Activated CD4-positive, CD25-positive, alpha-beta regulatory T cell treated with anti-CD3 and anti-CD28 coated beads, Interleukin-2, amount 50 U/mL, for 72 hours (primary cell): ENCODE results near the gene RNF123.
A peak's percentile ranks its signal among the peaks of the same experiment; 100 is the strongest.
"Not testable (repeated sequence)": the region's sequence is repeated elsewhere in the genome, so short reads cannot be mapped to it uniquely, and the experiment has no call there.

Source experiments
- DNase-seq: peaks from one replicate; pipeline ENCODE4 v3.0.0; 2021

The RNF123 gene

DNA sequence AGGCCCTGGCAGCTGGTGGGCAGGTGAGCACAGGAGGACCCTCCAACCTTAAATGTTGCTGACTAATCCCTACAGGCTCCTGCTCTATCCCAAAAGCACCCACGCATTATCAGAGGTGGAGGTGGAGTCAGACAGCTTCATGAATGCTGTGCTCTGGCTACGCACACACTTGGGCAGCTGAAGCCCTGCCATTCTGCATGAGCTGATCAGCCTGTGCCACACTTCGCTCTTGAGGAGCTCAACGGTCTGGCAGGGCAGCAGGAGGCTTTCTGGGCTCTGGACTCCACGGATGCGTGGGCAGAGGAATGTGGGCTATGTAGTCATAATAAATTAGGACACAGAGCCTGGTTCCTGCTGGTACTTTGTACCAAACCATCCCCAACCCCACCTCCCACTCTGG, 6.2 kb upstream of the RNF123 start:
- DNase-seq, result no peak

DNA sequence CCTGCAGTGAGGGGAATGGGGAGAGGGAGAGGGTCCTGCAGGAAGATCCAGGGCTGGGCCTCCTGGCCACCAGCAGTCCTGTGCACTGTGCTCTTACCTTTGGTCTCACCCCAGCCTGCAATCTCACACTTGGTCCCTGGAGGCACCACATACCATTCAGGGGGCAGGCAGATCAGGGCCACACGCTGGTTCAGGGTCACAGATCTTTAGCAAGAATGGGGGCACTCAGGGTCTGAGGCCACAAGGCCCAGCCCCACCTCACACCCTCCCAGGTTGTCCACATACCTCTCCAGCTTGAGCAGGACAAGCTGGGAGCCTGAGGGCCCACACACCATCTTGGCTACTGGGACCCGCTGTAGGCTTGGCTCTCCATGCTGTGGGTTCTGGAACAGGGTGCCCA, 4.9 kb upstream of the RNF123 start:
- DNase-seq, result not testable (repeated sequence)

DNA sequence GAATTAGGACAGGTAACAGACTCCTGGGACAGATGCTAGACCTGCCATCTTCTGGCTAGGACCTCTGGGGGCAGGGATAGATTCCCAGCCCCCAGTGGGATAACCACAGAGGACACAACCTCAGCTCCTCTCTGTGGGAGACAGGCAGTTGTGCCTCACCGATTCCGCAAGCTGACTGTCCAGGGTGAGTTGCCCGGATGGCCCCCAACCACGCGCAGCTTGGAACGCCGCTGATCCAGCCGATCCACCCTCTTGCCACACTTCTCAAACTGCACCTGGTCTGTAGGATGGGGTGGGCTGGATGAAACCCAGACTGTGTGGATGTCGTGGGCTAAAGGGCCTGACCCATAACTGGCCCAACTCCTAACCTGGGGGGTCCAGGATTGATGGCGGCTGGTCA, 4.3 kb upstream of the RNF123 start:
- DNase-seq, result not testable (repeated sequence)

DNA sequence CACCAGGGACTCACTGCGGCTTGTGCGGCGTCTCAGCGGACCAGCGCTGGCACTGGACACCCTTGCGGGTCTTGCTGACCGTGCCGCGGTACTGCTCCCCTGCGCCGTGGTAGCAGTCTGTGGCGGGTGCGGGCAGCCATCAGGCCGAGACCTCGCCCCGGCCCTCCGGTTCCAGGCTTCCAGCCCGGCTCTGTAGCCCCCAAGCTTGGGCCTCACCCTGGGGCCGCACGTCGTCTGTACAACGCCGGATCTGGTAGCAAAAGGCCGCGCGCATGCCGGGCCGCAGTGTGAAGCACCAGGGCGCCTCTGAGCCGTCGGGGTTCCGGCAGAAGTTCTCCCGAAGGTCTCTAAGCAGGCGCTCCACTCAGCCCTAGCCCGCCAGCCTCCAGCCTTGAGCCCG, 3.5 kb upstream of the RNF123 start:
- DNase-seq, result not testable (repeated sequence)

DNA sequence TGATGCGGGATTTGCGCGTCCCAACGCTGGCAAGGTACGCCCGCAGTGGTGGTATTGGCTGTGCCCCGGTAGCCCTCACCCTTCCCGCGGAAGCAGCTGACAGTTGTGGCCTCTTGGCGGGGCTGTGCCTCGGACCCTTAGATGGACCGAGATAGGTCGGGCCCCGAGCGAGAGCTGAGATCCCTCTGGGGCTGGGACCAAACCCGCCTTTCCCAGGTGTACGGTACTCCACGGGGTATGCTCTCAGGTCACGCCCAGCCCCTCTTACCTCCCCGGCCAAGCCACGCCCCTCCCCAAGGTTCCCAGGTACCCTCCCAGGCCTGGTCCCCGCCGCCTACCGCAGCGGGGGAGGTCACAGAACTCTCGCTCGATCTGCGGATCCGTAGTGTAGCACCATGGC, 3.0 kb upstream of the RNF123 start:
- DNase-seq, result peak; percentile 44

DNA sequence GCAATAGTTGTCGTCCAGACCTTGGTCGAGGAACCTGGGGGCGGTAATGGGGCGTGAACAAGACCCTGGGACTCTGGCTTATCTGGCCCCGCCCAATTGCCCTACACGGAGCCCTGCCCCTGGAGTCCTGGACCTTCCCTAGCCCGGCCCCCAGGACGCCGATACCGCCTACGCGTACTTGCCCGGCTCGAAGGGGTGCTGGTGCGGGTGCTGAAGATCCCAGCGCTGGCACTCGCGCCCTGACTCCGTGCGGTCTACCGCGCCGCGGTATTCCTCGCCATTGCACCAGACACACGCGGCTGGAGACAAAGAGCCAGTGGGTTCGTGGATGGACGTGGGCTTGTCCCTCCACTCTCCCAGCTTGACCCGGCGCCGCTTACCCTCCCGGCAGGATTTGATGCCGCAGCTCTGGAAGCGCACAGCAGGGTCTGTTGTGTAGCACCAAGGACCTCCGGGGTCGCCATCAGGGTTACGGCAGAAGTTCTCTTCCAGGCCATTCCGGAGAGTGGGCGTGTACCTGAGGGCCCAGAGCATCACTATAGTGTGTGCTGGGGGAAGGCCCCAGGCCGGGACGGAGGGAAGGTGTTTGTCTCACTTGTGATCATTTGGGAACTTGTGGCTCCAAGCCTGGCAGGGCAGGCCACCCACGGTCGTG, 2.5 kb upstream of the RNF123 start:
- DNase-seq, result peak; percentile 44

DNA sequence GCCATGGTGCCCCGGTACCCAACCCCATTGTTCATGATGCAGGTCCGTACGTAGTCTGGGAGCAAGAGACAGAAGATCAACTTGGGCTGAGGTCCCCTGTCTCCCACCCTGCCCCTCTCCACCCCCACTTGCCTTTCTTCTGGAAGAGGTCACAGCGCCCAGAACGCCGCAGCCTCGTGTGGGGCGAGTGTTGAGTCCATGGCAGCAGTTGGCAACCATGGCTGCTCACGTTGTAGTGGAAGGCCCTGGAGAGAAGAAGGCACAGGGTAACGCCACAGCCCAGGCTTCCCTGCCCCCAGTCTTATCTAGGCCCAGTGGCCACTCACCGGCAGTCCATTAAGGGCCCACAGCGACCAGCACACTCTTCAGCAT, 1.9 kb upstream of the RNF123 start:
- not testable (repeated sequence) for DNase-seq

DNA sequence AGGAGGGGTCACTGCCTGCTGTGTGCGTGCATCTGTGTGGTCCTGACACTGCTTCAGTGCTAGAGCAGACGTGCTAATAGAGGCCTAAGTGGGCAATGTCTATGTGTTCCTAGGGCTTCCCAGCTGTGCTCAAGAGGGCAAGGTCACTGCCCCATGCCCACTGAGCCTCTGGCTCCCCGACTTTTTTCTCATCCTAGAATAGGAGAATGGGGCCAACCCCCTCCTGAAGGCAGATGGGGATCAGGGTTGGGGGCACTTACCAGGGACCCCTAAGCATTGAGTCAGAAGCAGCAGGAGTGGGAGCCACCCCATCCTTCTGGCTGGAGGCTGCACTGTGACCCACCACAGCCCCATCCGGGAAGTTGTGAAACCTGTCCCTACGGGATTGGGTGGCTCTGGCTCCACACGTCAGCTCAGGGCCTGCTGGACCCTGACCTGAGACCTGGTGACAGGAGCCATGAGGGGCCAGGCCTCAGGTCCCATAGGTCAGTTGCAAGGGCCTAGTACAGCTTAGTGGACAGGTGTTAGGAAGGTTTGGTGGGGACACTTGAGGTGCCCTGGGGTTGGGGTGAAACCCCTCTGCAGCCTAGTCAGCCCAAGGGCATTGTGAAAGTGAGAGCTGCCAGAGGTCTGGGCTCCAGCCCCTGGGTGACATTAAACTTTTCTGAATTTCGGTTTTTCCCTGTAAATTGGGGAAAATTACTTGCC, 865 bp upstream of the RNF123 start:
- DNase-seq, result not testable (repeated sequence)

DNA sequence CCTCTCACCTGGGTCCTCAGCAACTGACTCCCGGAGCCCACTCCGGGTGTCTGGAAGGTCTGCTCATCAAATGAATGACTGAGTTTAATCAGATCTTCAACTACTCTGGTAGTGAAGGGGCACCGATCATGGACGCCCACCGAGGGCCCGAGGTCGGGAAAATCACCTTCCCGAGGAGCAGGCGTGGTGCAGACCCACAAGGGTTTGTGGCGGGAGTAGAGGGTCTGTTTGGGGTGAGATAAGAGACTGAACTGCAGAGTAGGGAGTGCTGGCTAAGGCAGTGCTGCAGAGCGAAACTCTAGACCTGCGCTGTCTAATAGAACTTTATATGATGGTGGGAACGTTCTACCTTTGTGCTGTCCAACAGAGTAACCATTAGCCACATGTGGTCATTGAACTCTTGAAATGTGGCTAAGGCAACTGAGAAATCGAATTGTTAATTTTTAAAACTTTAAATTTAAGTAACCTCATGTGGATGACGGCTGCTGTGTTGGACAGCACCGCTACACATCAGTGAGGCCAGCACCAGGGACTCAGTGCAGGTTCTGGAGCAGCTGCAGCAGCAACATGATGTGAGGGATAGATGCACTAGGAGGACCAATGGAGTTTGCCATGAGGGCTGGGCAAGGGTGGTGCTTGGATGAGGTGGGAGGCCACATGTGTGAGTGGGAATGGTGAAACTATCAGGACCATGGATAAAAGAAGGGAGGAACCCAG, 709 bp downstream of the RNF123 start:
- not testable (repeated sequence) for DNase-seq

DNA sequence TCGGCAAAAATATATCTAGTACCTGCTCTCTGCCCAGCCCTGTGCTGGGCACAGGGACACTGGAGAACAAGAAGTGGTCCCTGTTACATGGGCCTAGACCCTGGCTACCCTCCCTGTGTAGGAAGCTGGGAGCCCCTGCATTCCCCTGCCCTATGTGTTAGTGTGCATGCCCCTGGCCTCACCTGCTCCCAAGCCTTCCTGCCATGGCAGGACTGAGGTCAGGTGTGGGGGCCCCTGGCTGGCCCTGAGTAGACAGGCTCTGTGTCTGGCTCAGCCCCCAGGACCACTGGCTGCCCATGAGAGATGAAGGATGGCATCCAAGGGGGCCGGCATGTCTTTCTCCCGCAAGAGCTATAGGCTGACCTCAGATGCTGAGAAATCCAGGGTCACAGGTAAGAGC, 1.5 kb downstream of the RNF123 start:
- not testable (repeated sequence) for DNase-seq

DNA sequence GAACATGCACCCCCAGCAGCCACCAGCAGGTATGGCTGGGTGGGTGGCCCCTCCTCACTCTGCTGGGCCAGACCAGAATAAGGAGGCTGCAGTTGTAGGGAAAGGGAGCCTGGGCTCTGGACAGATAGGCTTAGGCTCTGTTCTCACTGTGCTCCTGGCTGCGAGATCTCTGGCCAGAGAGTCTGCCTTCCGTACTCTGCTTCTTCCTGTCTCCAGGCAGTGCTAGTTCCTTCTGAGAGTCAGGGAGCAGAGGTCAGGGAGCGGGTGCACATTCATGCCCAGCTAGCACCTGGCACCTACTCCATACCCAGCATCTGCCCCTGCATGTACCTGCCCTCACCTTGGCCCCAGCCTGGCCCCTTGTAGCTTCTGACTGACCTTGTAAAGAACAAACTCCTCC, 2.1 kb downstream of the RNF123 start:
- DNase-seq, result not testable (repeated sequence)

DNA sequence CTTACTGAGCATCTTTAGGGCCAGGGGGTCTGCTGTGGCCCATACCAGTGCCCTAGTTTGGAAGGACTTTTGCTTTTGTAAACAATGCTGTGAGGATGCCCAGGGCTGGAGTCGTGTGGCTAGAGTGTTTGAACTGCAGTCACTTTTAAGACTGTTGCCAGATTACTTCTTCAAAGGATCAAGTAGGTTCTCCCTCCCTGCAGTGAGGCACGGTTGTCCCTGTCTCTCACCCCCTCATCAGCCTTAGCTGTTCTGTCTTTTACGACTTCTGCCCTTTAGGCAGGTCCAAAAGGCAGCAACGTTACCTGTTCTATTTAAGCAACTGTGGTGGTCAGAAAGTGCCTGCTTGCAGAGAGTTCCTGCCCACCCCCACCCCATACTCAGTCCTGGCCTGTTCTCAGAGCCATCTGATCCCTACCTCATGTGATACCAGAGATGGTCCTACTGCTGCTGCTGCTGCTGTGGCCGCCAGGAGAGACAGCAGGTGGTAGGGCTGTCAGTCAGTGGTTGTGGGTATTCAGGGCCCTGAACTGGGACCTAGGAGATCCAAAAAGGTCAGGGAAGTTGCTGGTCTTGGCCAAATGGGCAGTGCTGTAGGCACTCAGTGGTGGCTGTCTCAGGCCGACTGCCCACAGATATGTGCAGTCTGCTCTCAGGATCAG, 5.2 kb downstream of the RNF123 start:
- not testable (repeated sequence) for DNase-seq

DNA sequence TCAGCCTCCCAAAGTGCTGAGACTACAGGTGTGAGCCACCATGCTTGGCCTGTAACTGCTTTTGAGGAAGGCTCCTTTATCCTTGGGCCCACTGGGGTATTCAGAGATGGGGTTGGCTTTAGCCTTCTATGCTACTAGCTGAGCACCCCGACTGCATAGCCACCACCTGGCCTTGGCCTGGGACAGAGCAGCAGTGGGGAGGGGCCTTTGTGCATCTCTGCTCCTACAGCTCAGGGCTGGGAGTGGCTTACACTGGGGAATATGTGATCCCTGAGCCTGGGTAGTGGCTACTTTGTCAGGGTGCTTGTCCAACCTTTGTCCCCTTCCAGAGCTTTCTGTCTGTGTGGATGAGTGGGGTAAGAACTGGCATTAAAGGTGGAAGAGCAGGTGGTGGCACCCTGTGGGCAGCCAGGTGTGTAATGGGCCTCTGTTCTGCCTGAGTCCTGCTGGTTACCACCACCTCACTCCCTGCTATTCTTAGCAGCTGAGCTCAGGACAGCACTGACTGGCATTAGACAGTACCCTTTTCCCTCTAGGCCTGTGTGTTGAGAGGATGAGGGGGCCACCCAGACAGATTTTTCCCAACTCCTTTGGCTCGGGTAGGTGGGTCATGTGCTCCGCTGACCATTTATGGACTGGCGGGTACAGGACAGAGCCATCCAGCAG, 6.1 kb downstream of the RNF123 start:
- DNase-seq, result not testable (repeated sequence)

DNA sequence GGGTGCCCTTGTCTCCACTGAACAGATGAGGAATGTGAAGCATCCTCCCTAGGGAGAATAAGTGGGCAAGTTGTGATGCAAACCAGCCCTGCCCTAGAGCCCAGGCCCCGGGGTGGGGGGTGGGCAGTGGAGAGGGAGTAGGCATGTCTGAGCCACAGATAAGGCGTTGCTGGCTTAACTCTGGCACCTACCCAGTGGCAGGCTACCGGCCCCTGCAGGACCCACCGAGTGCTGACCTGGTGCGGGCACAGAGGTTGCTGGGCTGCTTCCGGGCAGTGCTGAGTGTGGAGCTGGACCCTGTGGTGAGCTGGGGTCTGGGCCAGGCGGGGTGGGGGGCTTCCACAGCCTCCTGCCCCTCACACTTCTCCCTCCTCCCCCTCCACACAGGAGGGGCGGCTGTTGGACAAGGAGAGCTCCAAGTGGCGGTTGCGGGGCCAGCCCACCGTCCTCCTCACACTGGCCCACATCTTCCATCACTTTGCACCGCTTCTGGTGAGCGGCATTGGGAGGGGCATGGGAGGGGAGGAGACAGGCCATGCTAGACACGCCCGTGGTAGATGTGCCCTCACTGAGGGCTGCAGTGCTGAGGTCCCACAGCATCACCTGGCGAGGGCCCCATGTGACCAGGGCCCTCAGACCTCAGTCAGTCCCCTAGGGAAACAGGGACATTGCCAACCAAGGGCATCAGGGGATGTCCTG, 10.1 kb downstream of the RNF123 start:
- DNase-seq, result no peak

DNA sequence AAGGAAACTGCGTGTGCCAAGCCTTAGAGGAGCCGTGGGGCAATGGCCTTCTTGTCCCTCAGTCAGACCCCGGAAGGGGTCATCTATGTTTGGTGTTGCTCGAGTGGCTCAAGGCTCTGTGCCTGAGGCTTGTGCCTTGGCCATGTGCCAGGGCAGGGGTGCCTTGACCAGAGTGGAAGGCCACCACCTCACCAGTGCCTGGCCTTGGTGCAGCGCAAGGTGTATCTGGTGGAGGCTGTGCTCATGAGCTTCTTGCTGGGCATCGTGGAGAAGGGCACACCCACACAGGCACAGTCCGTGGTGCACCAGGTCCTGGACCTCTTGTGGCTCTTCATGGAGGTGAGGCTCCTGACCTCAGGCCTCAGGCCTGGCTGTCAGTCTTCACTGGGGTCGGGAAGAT, 10.7 kb downstream of the RNF123 start:
- DNase-seq, result no peak

DNA sequence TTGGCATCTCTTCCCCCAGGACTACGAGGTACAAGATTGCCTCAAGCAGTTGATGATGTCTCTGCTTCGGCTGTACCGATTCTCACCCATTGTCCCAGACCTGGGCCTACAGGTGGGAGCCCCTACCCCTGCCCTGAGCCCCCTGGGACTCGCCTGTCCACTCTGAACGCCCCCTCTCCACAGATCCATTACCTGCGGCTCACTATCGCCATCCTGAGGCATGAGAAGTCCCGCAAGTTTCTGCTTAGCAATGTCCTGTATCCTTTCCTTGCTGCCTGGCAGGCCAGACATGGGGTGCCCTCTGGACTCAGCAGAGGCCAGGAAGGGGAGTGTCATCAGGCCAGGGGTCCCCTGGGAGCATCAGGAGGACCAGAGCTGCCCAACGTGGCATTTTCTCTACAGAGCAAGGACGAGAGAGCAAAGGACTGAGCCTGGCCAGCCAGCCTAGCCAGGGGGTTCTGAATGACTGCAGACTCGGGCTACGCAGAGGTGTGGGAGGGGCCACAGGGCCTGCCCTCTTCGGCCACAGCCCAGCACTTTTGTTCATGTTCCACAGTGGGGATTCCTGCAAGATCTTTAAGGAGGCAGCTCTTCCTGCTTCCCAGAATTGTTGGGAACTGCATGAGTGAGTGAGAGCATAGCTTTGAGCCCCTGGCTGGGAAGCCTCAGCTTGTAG, 11.2 kb downstream of the RNF123 start:
- DNase-seq, result no peak

DNA sequence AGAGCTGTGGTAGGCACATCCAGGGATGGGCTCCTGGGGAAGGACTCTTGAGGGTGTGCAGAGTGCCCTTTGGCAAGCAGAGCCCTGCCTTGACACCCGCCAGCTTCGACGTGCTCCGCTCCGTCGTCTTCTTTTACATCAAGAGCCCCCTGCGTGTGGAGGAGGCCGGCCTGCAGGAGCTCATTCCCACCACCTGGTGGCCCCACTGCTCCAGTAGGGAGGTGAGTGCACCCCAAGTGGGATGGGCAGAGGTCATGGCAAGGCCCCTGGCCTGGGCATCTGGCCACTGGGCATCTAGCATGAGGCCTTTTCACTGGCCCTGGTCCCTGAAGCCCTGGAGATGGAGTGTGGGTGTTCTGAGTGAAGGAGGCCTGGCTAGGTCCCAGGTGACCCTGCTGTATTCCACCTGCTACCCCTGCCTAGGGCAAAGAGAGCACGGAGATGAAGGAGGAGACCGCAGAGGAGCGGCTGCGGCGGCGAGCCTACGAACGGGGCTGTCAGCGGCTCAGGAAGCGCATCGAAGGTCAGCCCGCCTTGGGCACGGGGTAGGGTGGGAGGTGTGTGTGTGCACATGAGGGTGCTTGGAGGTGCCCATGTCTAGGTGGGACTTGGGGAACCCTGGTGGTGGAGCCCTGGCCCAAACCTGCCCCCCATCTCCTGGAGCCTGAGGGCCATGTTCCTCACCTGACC, 12.2 kb downstream of the RNF123 start:
- DNase-seq, result no peak

DNA sequence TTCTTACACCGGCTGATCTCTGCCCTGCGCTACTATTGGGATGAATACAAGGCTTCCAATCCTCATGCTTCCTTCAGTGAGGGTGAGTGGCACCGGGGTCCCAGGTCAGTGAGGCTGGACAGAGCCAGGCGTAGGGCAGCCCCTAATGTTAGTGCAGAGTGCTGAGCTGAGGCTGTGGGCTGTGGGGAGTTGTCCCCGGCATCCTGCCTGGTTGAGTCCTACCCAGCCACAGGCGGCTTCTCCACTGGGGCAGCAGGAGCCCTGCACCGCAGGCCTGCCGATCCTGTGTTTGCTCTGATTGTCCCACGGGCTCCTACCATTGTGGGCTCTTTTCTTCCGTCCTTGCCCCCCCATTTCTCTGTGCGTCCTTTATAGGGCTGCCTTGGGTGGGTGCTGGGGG, 13.3 kb downstream of the RNF123 start:
- no peak for DNase-seq

DNA sequence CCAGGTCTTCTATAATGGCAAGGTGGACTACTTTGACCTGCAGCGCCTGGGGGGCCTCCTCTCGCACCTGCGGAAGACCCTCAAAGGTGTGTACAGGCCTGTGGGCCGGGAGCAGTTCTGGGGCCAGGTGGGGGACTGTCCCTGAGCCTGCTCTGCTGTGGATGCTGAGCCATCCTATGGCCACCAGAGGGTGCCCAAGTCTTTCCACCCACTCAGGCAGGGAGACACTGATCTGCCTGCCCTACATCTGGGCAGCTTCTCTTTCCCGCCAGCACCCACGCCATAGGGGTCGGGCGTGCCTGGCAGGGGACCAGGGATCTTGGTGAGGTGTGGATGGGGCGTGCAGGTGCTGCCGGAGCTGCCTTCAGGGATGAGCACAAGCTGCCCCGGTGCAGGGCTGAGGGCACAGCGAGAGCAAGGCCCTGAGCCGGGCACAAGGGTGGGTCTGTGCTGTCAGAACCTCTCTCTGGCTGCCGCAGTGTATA, 14.1 kb downstream of the RNF123 start:
- peak; percentile 57 for DNase-seq

DNA sequence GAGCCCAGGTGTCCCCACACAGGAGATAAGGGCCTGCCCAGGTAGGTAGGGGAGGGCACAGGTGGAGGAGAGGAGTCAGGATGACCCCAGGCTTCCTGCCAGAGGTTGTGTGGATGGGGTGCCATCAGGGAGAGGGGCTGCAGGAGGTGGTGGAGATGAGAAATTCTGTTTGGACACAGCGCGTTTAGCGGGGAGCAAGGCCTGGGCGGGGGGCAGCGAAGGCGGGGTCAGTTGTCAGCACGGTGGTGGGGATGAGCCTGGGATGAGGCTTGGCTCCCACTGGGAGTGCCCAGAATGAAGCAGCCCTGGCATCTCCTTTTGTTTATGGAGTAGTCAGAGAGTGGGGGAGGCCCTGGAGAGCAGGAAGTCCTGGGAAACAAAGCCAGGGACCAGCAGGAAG, 14.6 kb downstream of the RNF123 start:
- no peak for DNase-seq

DNA sequence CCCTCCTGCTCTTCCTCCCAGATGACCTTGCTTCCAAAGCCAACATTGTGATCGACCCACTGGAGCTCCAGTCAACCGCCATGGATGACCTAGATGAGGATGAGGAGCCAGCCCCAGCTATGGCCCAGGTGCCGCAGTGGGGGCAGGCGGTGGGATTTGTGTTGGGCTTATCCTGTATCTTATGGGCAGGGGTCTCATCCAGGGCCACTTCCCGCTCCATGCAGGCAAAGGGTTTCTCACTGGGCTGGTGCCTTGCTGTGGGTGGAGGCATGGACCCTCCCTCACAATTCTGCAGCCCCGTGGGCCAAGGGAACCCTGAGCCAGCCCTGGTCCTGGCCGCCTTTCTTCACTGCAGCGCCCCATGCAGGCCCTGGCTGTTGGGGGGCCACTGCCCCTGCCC, 15.3 kb downstream of the RNF123 start:
- DNase-seq, result no peak
